AG04450 (cell line): ENCODE data around the gene PTK6. TPM values are rescaled to one million over a fixed set of nuclear protein-coding genes. Genes with fewer than 3 reads are reported as not detected.
"Not testable (repeated sequence)": the region's sequence is repeated elsewhere in the genome, so short reads cannot be mapped to it uniquely, and the experiment has no call there.

Experiments
- CTCF ChIA-PET: fragments of 300-600, 350-600 bp; formaldehyde crosslinking; extraction: SDS; loops from one replicate; lab custom pipeline; 2022; ENCODE audit warnings: antibody characterized with exemption, inconsistent platforms; lab: Charles Lee
- POLR2A ChIA-PET: fragments of 350-600 bp; formaldehyde crosslinking; extraction: SDS; loops from one replicate; lab custom pipeline; 2021; ENCODE audit warnings: antibody characterized with exemption, inconsistent platforms; lab: Yijun Ruan, JAX
- DNase-seq: peaks from one replicate; pipeline ENCODE4 v3.0.0-alpha.2; 2011; ENCODE audit warnings: low read depth, low spot score
- H3K27ac ChIP-seq: one replicate; pipeline ENCODE4 v1.5.1; 2012; ENCODE audit warnings: low read depth, low read length, control low read depth
- H3K27me3 ChIP-seq: one replicate; pipeline ENCODE4 v1.6.0; 2012; ENCODE audit warnings: low read length; ENCODE audit not compliant: control insufficient read depth, insufficient read depth
- H3K4me3 ChIP-seq: 2 replicates; pipeline ENCODE4 v1.5.1; 2011; ENCODE audit warnings: mild to moderate bottlenecking, low read depth, low read length, control low read depth
- H3K9me3 ChIP-seq: 2 replicates; pipeline ENCODE4 v1.5.1; 2012; ENCODE audit warnings: low read length; ENCODE audit not compliant: control insufficient read depth, insufficient read depth
- polyA plus RNA-seq: library from polyadenylated mRNA; depleted of rRNA; stranded (reverse); fragments of >200 nt; gene quantifications from 2 replicates; pipeline ENCODE4 v1.2.3, GENCODE V29; 2011
- TF ChIP-seq, protein P1 (sequence below): IDR thresholded peaks from 2 replicates; pipeline ENCODE4 v1.5.1; 2011; ENCODE audit warnings: low read depth, low read length, control low read depth, inconsistent platforms

The PTK6 gene
- polyA plus RNA-seq, 1 experiment = 0.02 TPM

DNA sequence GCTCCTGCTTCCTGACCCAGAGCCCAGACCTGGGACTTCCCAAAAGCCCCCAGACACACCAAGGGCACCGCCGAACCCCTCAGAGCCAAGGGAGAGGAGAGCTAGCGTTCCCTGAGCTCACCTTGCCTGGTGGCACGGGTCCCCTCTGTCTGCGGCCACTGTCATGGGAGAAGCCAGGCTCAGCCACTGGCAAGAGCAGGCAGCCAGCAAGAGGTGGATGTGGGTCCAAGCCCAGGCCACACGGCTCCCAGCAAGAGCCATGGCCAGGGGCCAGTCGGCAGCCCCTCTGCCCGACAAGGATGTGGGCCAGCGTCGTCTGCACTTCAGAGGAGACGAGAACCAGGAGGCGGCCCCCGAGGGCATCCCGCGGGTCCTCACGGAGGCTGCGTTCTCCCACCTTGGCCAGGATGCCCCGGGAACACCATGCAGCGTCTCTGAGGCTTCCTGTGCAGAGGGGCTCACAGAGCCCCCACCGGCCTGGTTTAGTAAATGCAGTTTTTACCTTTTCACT is 18.8 kb downstream of the PTK6 start:
- Histone ChIP-seq H3K27me3 (peaks cover 4% of the 10 kb centered on the region), H3K9me3 (peaks cover 8% of the 10 kb centered on the region), H3K27ac (no peak overlapping the region), H3K4me3 (no peak overlapping the region)
- CTCF ChIA-PET = interaction anchor here (2.0 kb wide), 1 partner anchor 23 kb away, joined by 5 read pairs; no protein-coding TSS in a partner anchor
- no peak for DNase-seq
- TF ChIP-seq, protein P1, sequence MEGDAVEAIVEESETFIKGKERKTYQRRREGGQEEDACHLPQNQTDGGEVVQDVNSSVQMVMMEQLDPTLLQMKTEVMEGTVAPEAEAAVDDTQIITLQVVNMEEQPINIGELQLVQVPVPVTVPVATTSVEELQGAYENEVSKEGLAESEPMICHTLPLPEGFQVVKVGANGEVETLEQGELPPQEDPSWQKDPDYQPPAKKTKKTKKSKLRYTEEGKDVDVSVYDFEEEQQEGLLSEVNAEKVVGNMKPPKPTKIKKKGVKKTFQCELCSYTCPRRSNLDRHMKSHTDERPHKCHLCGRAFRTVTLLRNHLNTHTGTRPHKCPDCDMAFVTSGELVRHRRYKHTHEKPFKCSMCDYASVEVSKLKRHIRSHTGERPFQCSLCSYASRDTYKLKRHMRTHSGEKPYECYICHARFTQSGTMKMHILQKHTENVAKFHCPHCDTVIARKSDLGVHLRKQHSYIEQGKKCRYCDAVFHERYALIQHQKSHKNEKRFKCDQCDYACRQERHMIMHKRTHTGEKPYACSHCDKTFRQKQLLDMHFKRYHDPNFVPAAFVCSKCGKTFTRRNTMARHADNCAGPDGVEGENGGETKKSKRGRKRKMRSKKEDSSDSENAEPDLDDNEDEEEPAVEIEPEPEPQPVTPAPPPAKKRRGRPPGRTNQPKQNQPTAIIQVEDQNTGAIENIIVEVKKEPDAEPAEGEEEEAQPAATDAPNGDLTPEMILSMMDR = 0 out of 2 replicates have a peak, but pooled peaks have one; percentile 9
- POLR2A ChIA-PET = no interaction called here

DNA sequence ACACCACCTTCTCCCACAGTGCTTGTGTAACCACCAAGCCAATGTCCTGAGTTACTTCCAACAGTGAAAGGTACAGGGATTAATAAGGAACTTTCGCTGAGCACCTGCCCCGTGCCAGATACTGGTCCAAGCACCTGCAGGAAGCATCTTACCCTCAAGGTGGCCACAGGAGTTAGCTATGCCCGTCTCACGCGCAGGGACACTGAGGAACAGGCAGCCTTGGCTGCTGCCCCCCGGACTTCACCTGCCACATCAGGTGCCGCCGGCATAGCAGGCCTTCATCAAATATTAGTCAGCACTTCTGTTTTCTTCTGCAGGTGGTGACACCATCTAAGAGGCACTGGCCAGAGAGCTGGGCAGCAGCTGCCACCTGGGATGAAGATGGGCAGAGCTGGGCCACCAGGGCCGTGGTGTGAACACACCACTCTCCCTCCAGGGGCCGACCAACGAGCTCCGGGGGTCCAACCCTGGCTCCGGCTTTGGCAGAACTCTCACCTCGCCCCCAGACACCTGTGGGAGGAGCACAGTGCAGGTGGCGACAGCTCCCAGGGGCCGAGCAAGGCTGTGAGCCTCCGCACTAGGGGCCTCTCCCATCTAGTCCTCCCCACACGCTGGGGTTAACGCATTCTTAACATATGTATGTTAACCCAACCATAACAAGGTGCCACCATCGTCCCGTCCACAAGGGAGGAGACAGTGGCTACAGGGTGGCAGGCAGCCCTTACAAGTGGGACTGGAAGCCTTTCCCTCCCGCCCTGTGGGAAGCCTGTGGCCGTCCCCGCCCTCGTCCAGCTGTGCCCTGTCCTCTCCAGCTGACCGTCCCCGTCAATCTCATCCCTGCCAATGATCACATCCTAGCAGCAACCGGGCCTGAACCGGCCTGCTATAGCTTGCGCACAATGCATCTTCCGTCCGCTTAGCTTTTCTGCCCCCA is 19.5 kb downstream of the PTK6 start:
- DNase-seq = no peak
- TF ChIP-seq, protein P1 = no peak
- CTCF ChIA-PET = interaction anchor here (2.0 kb wide), 1 partner anchor 22 kb away, joined by 5 read pairs; no protein-coding TSS in a partner anchor
- POLR2A ChIA-PET = no interaction called here
- H3K27ac ChIP-seq = no peak overlapping the region
- H3K9me3 ChIP-seq = peaks cover 3% of the 10 kb centered on the region; the same call in 1 of the 2 replicates
- no peak overlapping the region for H3K4me3 ChIP-seq
- H3K27me3 ChIP-seq = peaks cover 6% of the 10 kb centered on the region

DNA sequence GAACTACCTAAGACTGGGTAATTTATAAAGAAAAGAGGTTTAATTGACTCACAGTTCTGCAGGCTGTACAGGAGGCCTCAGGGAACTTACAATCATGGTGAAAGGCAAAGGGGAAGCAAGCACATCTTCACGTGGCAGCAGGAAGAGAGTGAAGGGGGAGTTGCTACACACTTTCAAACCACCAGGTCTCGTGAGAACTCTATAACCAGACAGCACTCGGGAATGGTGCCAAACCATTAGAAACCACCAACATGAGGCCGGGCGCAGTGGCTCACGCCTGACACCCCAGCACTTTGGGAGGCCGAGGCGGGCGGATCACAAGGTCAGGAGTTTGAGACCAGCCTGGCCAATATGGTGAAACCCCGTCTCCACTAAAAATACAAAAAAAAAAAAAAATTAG is 22.7 kb downstream of the PTK6 start:
- H3K9me3 ChIP-seq, POLR2A ChIA-PET, DNase-seq, H3K4me3 ChIP-seq, H3K27ac ChIP-seq, CTCF ChIA-PET: not testable (repeated sequence)
- peaks cover 12% of the 10 kb centered on the region for H3K27me3 ChIP-seq

DNA sequence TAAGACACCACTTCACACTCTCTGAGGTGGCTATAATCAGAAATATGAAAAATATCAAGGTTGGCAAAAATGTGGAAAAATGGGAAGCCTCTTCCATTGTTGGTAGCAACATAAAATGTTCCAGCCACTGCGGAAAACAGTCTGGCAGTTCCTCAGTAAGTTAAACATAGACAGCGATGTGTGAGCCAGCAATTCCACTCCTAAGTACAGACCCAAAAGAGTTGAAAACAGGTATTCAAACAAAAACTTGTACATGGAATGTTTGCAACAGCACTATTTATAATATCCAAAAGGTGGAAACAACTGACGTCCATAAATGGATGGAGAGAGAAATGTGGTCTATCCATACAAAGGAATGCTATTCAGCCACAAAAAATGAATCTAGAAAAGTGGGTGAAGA is 24.0 kb downstream of the PTK6 start:
- no peak overlapping the region for H3K27ac ChIP-seq
- POLR2A ChIA-PET = no interaction called here
- H3K9me3 ChIP-seq = peaks cover 6% of the 10 kb centered on the region; the same call in 1 of the 2 replicates
- H3K27me3 ChIP-seq = peaks cover 12% of the 10 kb centered on the region
- no peak overlapping the region for H3K4me3 ChIP-seq
- no peak for DNase-seq
- TF ChIP-seq, protein P1 = no peak
- CTCF ChIA-PET = no interaction called here

DNA sequence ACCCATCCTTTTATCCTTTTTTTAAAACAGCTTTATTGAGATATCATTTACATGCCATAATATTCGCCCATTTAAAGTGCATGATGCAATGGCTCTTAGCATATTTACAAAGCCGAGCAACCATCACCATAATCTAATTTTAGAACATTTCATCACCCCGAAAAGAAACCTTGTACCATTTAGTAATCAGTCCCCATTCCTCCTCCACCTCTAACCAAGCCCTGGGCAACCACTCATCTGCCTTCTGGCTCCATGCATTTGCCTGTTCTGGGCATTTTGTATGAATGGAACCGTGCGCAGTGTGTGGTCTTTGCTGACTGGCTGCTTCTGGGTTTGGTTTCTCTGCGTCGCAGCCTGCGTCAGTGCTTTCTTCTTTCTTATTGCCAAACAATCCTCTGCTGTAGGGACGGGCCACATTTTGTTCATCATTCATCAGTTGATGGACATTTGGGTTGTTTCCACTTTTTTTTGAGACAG is 28.1 kb downstream of the PTK6 start:
- Histone ChIP-seq H3K27me3 (peaks cover 30% of the 10 kb centered on the region), H3K4me3 (no peak overlapping the region), H3K9me3 (peaks cover 21% of the 10 kb centered on the region), H3K27ac (no peak overlapping the region)
- ChIA-PET CTCF (interaction anchor here (2.0 kb wide), 1 partner anchor 13 kb away, joined by 11 read pairs; no protein-coding TSS in a partner anchor), POLR2A (interaction anchor here (1.1 kb wide), 1 partner anchor 12 kb away, joined by 4 read pairs; the partner anchor contains the start of gene PPDPF)
- DNase-seq = no peak
- TF ChIP-seq, protein P1 = no peak
